Fibroblast of mammary gland (primary cell): ENCODE measurements around the gene LINC00237.
A peak's percentile ranks its signal among the peaks of the same experiment; 100 is the strongest.

Experiments used
- DNase-seq: peaks from one replicate; pipeline ENCODE4 v3.0.0-alpha.2; 2010; ENCODE audit warnings: low read depth
- H3K4me3 ChIP-seq: 2 replicates; pipeline ENCODE4 v1.5.1; 2011; ENCODE audit warnings: low read depth, mild to moderate bottlenecking, low read length, moderate library complexity; ENCODE audit not compliant: control insufficient read depth
- TF ChIP-seq, protein P1 (sequence below): conservative IDR thresholded peaks from 2 replicates; pipeline ENCODE4 v1.5.1; 2011; ENCODE audit warnings: low read depth, low read length, inconsistent platforms; ENCODE audit not compliant: control insufficient read depth, insufficient read depth

LINC00237 gene

GRCh38 chr20:21101453-21101931 is 4.7 kb downstream of the LINC00237 start:
- H3K4me3 ChIP-seq = no peak overlapping the region
- TF ChIP-seq, protein P1, sequence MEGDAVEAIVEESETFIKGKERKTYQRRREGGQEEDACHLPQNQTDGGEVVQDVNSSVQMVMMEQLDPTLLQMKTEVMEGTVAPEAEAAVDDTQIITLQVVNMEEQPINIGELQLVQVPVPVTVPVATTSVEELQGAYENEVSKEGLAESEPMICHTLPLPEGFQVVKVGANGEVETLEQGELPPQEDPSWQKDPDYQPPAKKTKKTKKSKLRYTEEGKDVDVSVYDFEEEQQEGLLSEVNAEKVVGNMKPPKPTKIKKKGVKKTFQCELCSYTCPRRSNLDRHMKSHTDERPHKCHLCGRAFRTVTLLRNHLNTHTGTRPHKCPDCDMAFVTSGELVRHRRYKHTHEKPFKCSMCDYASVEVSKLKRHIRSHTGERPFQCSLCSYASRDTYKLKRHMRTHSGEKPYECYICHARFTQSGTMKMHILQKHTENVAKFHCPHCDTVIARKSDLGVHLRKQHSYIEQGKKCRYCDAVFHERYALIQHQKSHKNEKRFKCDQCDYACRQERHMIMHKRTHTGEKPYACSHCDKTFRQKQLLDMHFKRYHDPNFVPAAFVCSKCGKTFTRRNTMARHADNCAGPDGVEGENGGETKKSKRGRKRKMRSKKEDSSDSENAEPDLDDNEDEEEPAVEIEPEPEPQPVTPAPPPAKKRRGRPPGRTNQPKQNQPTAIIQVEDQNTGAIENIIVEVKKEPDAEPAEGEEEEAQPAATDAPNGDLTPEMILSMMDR = no peak
- DNase-seq = no peak

DNA sequence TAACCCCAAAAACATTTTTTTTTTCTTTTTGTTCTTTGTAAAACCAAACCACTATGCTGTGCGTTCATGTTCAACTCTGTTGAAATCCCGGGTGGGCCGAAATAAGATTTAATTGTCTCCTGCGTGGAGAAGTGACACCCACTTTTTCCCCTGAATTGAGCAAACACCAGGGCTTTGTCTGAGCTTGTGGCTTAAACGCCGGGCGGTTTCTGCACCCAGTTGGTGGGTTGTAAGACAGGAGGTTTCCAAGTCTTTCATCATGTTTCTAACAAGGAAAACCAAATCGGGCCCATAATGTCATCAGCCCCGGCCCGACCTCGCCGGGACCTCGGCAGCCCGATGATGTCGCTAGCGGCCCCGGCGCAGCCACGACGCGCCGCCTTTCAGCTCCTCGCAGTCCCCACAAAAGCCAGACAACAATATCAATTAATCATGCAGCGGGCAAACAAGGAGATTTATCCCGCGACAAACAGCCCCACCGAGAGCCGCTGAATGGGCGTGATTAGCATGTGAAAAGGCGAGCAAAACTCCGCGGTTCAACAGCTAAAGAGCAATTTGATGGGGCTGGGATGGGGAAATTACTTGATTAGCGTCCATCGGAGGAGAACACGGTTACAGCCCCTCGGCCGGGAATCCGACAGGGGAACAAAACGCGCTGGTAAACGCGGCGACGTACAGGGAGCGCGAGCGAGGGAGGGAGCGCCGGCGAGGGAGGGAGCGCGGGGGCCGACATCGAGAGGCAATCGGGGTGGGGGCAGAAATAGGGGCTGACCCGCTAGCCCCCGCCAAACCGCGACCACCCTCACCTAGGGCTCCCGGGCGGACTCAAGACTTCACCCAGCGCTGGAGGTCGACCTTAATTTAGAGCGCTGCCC is 5.3 kb downstream of the LINC00237 start:
- H3K4me3 ChIP-seq = no peak overlapping the region
- TF ChIP-seq, protein P1 = no peak
- no peak for DNase-seq

DNA sequence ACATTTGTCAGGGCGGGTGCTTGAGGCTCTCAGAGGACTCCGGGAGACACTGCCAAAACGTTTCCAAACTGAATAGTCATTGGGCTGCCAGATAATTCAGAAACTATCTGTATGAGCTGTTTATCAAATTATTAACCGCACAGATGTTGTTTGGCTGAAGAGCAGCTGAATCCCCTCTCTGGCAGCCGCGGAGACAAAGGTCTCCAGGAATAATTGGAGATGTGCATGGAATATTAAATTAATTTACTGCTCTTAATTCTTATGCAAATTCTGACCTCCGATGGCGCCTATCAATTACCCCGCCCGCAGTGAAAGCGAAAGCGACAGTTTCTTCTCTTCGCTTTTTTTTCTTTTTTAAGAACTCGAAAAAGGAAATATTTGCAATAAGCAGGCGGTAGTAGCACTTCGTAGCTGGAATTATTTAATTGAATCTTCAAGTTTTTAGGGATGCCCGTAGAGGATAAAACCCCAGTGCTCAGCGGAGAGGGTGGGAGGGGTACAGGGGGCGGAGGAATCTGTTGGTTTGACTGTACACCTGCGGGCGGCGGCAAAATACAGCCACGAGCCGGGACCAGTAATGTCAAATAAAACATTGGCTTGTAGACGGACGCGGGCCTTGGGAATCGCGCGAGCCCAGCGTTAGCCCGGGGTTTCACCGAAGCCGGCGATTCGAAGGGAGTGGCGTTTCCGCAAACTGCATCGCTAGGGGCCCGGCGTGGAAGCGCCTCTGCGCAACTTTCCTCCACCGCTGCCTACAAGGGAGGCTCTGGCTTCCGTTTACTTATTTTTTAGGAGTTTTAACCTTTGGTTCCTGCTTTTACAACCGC is 6.2 kb downstream of the LINC00237 start:
- TF ChIP-seq, protein P1 = no peak
- H3K4me3 ChIP-seq = no peak overlapping the region
- no peak for DNase-seq

GRCh38 chr20:21096321-21097043 is 9.7 kb downstream of the LINC00237 start:
- DNase-seq = peak; percentile 40
- H3K4me3 ChIP-seq = no peak overlapping the region
- TF ChIP-seq, protein P1 = no peak

- TF ChIP-seq, protein P1 = no peak
- DNase-seq = no peak
Observed at GRCh38 chr20:21092806-21093205, 13.4 kb downstream of the LINC00237 start.

DNA sequence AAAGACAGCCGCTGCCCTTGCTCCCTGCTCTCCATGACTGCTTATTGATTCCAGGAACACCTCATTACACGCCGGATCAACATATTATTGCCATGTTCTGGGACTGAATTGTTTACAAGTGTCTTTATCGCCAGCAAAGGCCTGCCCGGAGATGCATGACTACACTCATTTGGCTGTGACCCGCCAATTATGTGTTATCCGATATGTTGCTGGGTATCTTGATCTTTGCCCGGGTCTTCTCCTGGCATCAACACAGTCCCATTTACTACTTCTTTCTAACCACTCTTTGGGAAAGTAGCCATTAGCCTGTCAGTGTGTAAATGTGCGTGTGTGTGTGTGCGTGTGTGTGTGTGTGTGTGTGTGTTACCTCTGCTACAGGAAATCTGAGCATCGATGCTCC is 15.4 kb downstream of the LINC00237 start:
- DNase-seq = no peak
- TF ChIP-seq, protein P1 = no peak
- no peak overlapping the region for H3K4me3 ChIP-seq

More at GRCh38 chr20:21092806-21093205, 13.4 kb downstream of the LINC00237 start:
- H3K4me3 ChIP-seq = no peak overlapping the region
